Kidney (tissue), 14 donors: ENCODE measurements around the gene TBL1XR1. TPM values are rescaled to one million over a fixed set of nuclear protein-coding genes. Genes with fewer than 3 reads are reported as not detected.

Source experiments
- DNase-seq, 5 donors: peaks; one replicate each; pipeline ENCODE4 v3.0.0-alpha.2; 2013 to 2020
- FAIRE-seq: peaks from 2 replicates; lab custom pipeline; 2012; peaks lifted over from hg19 to GRCh38; lab: Jason Lieb, UNC
- H3K27ac ChIP-seq, 2 donors: one replicate each; pipeline ENCODE4 v1.7.0; 2013; ENCODE audit warnings: low read depth in 2 of 2, low read length in 2 of 2, inconsistent platforms in 1 of 2
- H3K27me3 ChIP-seq: one replicate; pipeline ENCODE4 v1.7.1; 2013; ENCODE audit warnings: low read length, inconsistent platforms; ENCODE audit not compliant: control insufficient read depth, insufficient read depth
- H3K36me3 ChIP-seq, 3 donors: one replicate each; pipeline versions ENCODE4 v1.7.0 to v1.7.1; 2013; ENCODE audit warnings: low read length in 3 of 3, control low read depth in 1 of 3, inconsistent platforms in 1 of 3; ENCODE audit not compliant: insufficient read depth in 3 of 3, control insufficient read depth in 2 of 3
- H3K4me1 ChIP-seq, 3 donors: one replicate each; pipeline versions ENCODE4 v1.7.0 to v1.7.1; 2013; ENCODE audit warnings: low read length in 3 of 3, inconsistent platforms in 1 of 3, low read depth in 1 of 3; ENCODE audit not compliant: control insufficient read depth in 2 of 3, insufficient read depth in 2 of 3
- H3K4me3 ChIP-seq, 3 donors: one replicate each; pipeline versions ENCODE4 v1.7.0 to v1.8.1; 2013; ENCODE audit warnings: low read length in 3 of 3, control low read depth in 1 of 3, inconsistent platforms in 1 of 3
- H3K9ac ChIP-seq, 3 donors: one replicate each; pipeline versions ENCODE4 v1.7.0 to v1.7.1; 2013; ENCODE audit warnings: low read length in 3 of 3, control low read depth in 1 of 3, inconsistent platforms in 1 of 3
- H3K9me3 ChIP-seq, 3 donors: one replicate each; pipeline versions ENCODE4 v1.7.0 to v1.7.1; 2013; ENCODE audit warnings: low read length in 3 of 3, control low read depth in 1 of 3, inconsistent platforms in 1 of 3; ENCODE audit not compliant: control insufficient read depth in 2 of 3, insufficient read depth in 1 of 3
- intact Hi-C: fragments of 100-400 bp; cut with DNase I; formaldehyde crosslinking; loops from one replicate; pipeline ENCODE4 v1.11.1; 2022
- polyA plus RNA-seq: library from polyadenylated mRNA; stranded (reverse); fragments of 350-450 nt; fragmentation: Illumina TruSeq; extraction: RNeasy Lipid Tissue Mini Kit (QIAGEN cat#74804); gene quantifications from one replicate; pipeline ENCODE4 v1.2.3, GENCODE V29; 2014; ENCODE audit warnings: low read depth, low replicate concordance; ENCODE audit not compliant: insufficient read depth
- total RNA-seq: library from RNA; stranded (reverse); fragmentation: NEBNext Ultra II Directional; extraction: Animal tissue kit (Norgen Biotek cat#: 25700); gene quantifications from one replicate; pipeline ENCODE4 v1.2.1, GENCODE V29; 2021
- TF ChIP-seq, protein P1 (sequence below): IDR thresholded peaks from 3 replicates; pipeline ENCODE4 v1.5.1; 2012; ENCODE audit warnings: mild to moderate bottlenecking, moderate library complexity, borderline replicate concordance; ENCODE audit not compliant: insufficient read depth; ENCODE audit errors: extremely low read depth
- donor health status: control.
- donor health status: control.
- donor health status: control.
- donor health status: control.
- donor health status: control.
- donor health status: DM: yes; HTN: yes; CAD: no.
- donor health status: Normal renal cell carcinoma (clear cell type).

The TBL1XR1 gene
- total and polyA plus RNA-seq, 2 donors from 2014 or later: 31.3 to 205 TPM

DNA sequence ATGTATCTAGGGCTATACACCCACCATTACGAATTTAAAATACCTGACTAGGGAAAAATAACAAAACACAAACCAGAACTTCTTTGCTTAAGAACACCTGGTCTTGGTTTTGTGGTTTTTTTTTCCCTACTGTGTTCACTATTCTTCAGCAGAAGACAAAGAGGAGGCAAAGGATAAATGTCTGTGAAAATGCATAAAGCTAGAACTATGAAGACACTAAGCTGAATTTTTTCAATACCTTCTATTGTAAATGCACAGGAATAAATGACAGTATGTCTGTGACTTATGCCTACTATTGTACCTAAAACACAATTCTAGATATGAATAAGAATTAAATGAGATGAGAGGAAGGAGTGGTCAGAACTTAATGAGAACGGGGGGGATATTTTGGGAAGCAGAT, 86.9 kb downstream of the TBL1XR1 start:
- no peak for DNase-seq
- no peak overlapping the region for H3K9ac ChIP-seq
- no peaks in the 10 kb centered on the region for H3K36me3 ChIP-seq
- no peak overlapping the region for H3K27ac ChIP-seq
- no peaks in the 10 kb centered on the region for H3K9me3 ChIP-seq
- peaks cover 3 to 21% (median 3%) of the 10 kb centered on the region in 3 donors for H3K4me1 ChIP-seq
- no peak for FAIRE-seq
- H3K4me3 ChIP-seq: no peak overlapping the region
- no peaks in the 10 kb centered on the region for H3K27me3 ChIP-seq
- TF ChIP-seq, protein P1, sequence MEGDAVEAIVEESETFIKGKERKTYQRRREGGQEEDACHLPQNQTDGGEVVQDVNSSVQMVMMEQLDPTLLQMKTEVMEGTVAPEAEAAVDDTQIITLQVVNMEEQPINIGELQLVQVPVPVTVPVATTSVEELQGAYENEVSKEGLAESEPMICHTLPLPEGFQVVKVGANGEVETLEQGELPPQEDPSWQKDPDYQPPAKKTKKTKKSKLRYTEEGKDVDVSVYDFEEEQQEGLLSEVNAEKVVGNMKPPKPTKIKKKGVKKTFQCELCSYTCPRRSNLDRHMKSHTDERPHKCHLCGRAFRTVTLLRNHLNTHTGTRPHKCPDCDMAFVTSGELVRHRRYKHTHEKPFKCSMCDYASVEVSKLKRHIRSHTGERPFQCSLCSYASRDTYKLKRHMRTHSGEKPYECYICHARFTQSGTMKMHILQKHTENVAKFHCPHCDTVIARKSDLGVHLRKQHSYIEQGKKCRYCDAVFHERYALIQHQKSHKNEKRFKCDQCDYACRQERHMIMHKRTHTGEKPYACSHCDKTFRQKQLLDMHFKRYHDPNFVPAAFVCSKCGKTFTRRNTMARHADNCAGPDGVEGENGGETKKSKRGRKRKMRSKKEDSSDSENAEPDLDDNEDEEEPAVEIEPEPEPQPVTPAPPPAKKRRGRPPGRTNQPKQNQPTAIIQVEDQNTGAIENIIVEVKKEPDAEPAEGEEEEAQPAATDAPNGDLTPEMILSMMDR: no peak
- intact Hi-C loops: no loop called here

DNA sequence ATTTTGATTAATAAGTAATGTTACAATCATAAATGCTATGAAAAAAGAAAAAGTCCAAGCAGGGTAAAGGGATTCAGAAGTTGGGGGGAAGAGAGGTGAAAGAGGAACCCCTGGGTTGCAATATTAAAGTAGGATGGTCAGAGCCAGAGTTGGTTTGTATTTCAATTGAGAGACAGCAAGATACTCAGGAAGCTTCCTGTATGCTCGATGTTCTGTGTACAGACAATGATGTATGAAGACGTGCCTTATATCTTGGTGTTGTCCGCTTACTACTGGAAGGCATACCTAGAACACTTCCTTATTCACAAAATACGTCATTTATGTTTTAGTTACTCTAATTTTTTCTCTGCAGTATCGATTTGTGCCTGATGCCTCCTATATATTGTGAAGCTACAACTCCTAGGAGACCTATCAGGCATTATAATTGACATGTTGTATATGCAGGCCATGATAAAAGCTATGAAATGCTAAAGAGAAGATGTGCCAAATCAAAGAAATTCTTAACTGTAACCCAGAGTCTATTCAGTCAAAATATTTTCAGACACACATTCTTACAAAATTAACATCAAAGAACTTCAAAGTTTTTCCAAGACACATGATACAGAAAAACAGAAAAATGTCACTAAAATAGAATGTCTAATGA, 87.5 kb downstream of the TBL1XR1 start:
- Histone ChIP-seq H3K27me3 (no peaks in the 10 kb centered on the region), H3K27ac (no peak overlapping the region), H3K9me3 (no peaks in the 10 kb centered on the region), H3K36me3 (no peaks in the 10 kb centered on the region), H3K4me1 (peaks cover 3 to 21% (median 3%) of the 10 kb centered on the region in 3 donors), H3K4me3 (no peak overlapping the region), H3K9ac (no peak overlapping the region)
- no peak for FAIRE-seq
- TF ChIP-seq, protein P1: no peak
- DNase-seq: no peak
- intact Hi-C loops: no loop called here

DNA sequence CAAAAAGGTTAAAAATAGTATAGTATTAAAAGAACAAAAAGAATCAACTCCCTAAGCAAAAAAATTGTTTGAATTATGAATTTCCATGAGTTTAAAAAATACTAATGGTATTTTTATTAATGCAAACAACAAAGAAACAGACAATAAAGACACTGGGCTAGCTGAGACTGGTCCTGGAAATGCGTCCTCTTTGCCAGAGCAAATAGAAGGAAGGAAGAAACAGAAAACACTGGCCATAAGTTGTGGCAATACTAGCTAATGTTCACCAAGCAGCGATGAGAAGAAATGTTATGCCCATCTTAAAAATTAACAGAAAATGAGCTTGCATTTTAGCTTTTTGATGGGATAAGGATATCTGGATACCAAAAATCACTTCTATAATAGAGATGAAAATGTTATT, 88.6 kb downstream of the TBL1XR1 start:
- no peaks in the 10 kb centered on the region for H3K9me3 ChIP-seq
- FAIRE-seq: no peak
- intact Hi-C loops: no loop called here
- H3K4me1 ChIP-seq: peaks cover 3 to 21% (median 6%) of the 10 kb centered on the region in 3 donors
- DNase-seq: no peak
- TF ChIP-seq, protein P1: no peak
- no peaks in the 10 kb centered on the region for H3K36me3 ChIP-seq
- H3K9ac ChIP-seq: no peak overlapping the region
- H3K27me3 ChIP-seq: no peaks in the 10 kb centered on the region
- H3K4me3 ChIP-seq: no peak overlapping the region
- no peak overlapping the region for H3K27ac ChIP-seq
